KOPT-K1 (cell line): ENCODE measurements around the gene NAT10.
"Not testable (repeated sequence)": the region's sequence is repeated elsewhere in the genome, so short reads cannot be mapped to it uniquely, and the experiment has no call there.

Experiments
- H3K27ac ChIP-seq: fragments of 200-600 bp; sonication (generic); 2 replicates; pipeline ENCODE4 v1.5.1; 2016; ENCODE audit warnings: antibody characterized with exemption, mild to moderate bottlenecking, low read depth, low read length; ENCODE audit not compliant: poor library complexity, severe bottlenecking
- H3K36me3 ChIP-seq: fragments of 200-600 bp; sonication (generic); 2 replicates; pipeline ENCODE4 v1.5.1; 2017; ENCODE audit warnings: antibody characterized with exemption, mild to moderate bottlenecking, low read length, moderate library complexity; ENCODE audit not compliant: insufficient read depth
- H3K9me3 ChIP-seq: fragments of 200-600 bp; sonication (generic); 2 replicates; pipeline ENCODE4 v1.5.1; 2017; ENCODE audit warnings: antibody characterized with exemption, low read length, mild to moderate bottlenecking; ENCODE audit not compliant: insufficient read depth, poor library complexity, severe bottlenecking

Gene NAT10

GRCh38 chr11:34105079-34105956, at the start of gene NAT10:
Gene NAT10 (plus strand): TSS chr11:34105629. CDS start chr11:34108226, 2,597 bp downstream.
- peaks cover 58% of the 10 kb centered on the region for H3K36me3 ChIP-seq
- peak within 1 kb of the TSS; percentile 86 for H3K27ac ChIP-seq
- no peaks in the 10 kb centered on the region for H3K9me3 ChIP-seq

GRCh38 chr11:34056672-34057071, 48.8 kb upstream of the NAT10 start:
- Histone ChIP-seq H3K27ac (no peak overlapping the region), H3K36me3 (peaks cover 82% of the 10 kb centered on the region), H3K9me3 (no peaks in the 10 kb centered on the region)

GRCh38 chr11:34063061-34063795, 42.2 kb upstream of the NAT10 start:
- peaks cover 96% of the 10 kb centered on the region for H3K36me3 ChIP-seq
- no peak overlapping the region for H3K27ac ChIP-seq
- H3K9me3 ChIP-seq, result no peaks in the 10 kb centered on the region

- Histone ChIP-seq H3K9me3 (no peaks in the 10 kb centered on the region), H3K36me3 (peaks cover 92% of the 10 kb centered on the region), H3K27ac (no peak overlapping the region)
Observed at GRCh38 chr11:34064291-34064690, 41.1 kb upstream of the NAT10 start.

GRCh38 chr11:34065505-34066203, 39.8 kb upstream of the NAT10 start:
- H3K27ac ChIP-seq, result no peak overlapping the region
- no peaks in the 10 kb centered on the region for H3K9me3 ChIP-seq
- peaks cover 92% of the 10 kb centered on the region for H3K36me3 ChIP-seq

- peaks cover 92% of the 10 kb centered on the region for H3K36me3 ChIP-seq
- not testable (repeated sequence) for H3K27ac ChIP-seq, H3K9me3 ChIP-seq
Observed at GRCh38 chr11:34066766-34067165, 38.7 kb upstream of the NAT10 start.

GRCh38 chr11:34067383-34068065, 37.9 kb upstream of the NAT10 start:
- peaks cover 92% of the 10 kb centered on the region for H3K36me3 ChIP-seq
- no peak overlapping the region for H3K27ac ChIP-seq
- no peaks in the 10 kb centered on the region for H3K9me3 ChIP-seq

- Histone ChIP-seq H3K36me3 (peaks cover 92% of the 10 kb centered on the region), H3K27ac (no peak overlapping the region), H3K9me3 (no peaks in the 10 kb centered on the region)
Observed at GRCh38 chr11:34068111-34068510, 37.3 kb upstream of the NAT10 start.

- not testable (repeated sequence) for H3K27ac ChIP-seq, H3K9me3 ChIP-seq
- peaks cover 94% of the 10 kb centered on the region for H3K36me3 ChIP-seq
Observed at GRCh38 chr11:34071306-34071705, 34.1 kb upstream of the NAT10 start.

- Histone ChIP-seq H3K9me3 (no peaks in the 10 kb centered on the region), H3K36me3 (peaks cover 95% of the 10 kb centered on the region), H3K27ac (no peak overlapping the region)
Observed at GRCh38 chr11:34072041-34072440, 33.4 kb upstream of the NAT10 start.

- peaks cover 95% of the 10 kb centered on the region for H3K36me3 ChIP-seq
- H3K27ac ChIP-seq, result no peak overlapping the region
- no peaks in the 10 kb centered on the region for H3K9me3 ChIP-seq
Observed at GRCh38 chr11:34072832-34073231, 32.6 kb upstream of the NAT10 start.

- no peak overlapping the region for H3K27ac ChIP-seq
- peaks cover 100% of the 10 kb centered on the region for H3K36me3 ChIP-seq
- no peaks in the 10 kb centered on the region for H3K9me3 ChIP-seq
Observed at GRCh38 chr11:34074391-34074790, 31.0 kb upstream of the NAT10 start.

GRCh38 chr11:34075178-34075820, 30.1 kb upstream of the NAT10 start:
- Histone ChIP-seq H3K9me3 (no peaks in the 10 kb centered on the region), H3K36me3 (peaks cover 100% of the 10 kb centered on the region), H3K27ac (no peak overlapping the region)

- Histone ChIP-seq H3K9me3 (no peaks in the 10 kb centered on the region), H3K36me3 (peaks cover 100% of the 10 kb centered on the region), H3K27ac (no peak overlapping the region)
Observed at GRCh38 chr11:34080609-34081008, 24.8 kb upstream of the NAT10 start.
